H1 (cell line): ENCODE results near the gene PIMREG. TPM values are rescaled to one million over a fixed set of nuclear protein-coding genes. Genes with fewer than 3 reads are reported as not detected.
A peak's percentile ranks its signal among the peaks of the same experiment; 100 is the strongest.

Experiments
- CTCF ChIP-seq, 3 experiments: IDR thresholded peaks; 1 replicate in 2 of 3; 2 replicates in 1 of 3; pipeline versions ENCODE4 v1.5.1 to v1.6.1; 2011; ENCODE audit warnings: low read length in 3 of 3, mild to moderate bottlenecking in 3 of 3, inconsistent platforms in 2 of 3, low read depth in 1 of 3, moderate library complexity in 1 of 3; ENCODE audit not compliant: insufficient read depth in 1 of 3; ENCODE audit errors: control extremely low read depth in 1 of 3
- polyA plus RNA-seq, 7 experiments: library from polyadenylated mRNA; depleted of rRNA in 3 of 7; stranded (reverse) in 5 of 7; unstranded in 2 of 7; fragments of >200 nt in 5 of 7; fragments of 200-250 nt in 2 of 7; gene quantifications; 1 replicate in 5 of 7; 2 replicates in 1 of 7; 4 replicates in 1 of 7; pipeline versions ENCODE4 v1.2.1 to v1.2.3, GENCODE V29; 2011 to 2013; ENCODE audit warnings: missing spikeins in 2 of 7, mixed read lengths in 2 of 7
- total RNA-seq: library from RNA; stranded (reverse); fragmentation: NEBNext Ultra II Directional; extraction: Animal tissue kit (Norgen Biotek cat#: 25700); gene quantifications from 2 replicates; pipeline ENCODE4 v1.2.1, GENCODE V29; 2021

Gene PIMREG
- total and polyA plus RNA-seq, 2 of the 8 experiments (the other 6 are each of a cell fraction or from before 2014, with no cell fraction given) = 133 to 148 TPM

GRCh38 chr17:6495450-6496115, 51.3 kb downstream of the PIMREG start (continued):
- TF ChIP-seq CTCF (IDR thresholded peaks at IDR 0.05; ENCODE audit: control extremely low read depth in 1 of 3, insufficient read depth in 1 of 3, low read depth in 1 of 3, low read length in 3 of 3) = peak; percentile 53 to 65 (median 58)
